ENCODE measurements around the gene PRUNE1.

The PRUNE1 gene

DNA sequence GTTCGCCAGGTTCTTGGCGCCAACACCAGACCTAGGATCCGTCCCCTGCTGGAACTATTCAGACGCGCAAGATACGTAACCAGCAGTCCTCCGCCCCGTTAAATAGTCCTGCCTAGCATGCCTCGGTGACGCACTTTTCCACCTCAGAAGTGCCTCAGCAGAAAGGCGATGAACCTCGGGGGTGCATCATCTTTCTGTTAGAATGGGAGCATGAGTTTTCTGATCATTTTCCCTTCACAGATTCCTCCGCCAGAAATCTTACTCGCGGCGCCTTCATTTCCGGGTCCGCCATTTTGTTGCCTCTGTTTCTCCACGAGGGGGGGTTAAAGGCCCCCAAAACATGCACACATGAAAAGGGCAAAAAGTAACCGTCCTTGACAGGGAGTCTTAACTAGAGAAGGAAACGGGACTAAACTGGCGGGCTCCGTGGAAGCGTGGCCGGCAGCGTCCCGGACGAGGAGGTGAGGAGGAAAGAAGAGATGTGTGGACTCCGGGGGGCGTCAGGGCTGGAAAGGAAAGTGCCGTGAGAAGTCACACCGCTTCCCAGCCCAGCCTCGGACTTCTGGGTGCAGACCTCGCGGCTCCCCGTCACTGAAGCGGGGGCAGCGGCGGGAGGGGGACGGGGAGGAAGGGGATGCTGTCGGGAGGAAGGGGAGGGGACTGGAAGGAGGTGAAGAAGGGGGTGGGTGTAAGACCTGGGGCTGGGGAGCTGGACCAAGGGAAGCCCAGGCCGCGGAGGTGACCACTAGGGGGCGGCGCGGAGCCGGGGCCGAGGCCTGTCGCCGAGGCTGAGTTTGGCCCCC, 62.4 kb downstream of the PRUNE1 start, which contains the start of gene GABPB2:
Gene GABPB2 (plus strand): TSS at position 288 of the 803 bp plus-strand sequence. CDS start 17,429 bp downstream, outside the sequence.
- peak within 1 kb of the TSS; percentile 96 for H3K27ac ChIP-seq
- DNase-seq (ENCODE audit: low read depth, low spot score): peak; percentile 79

DNA sequence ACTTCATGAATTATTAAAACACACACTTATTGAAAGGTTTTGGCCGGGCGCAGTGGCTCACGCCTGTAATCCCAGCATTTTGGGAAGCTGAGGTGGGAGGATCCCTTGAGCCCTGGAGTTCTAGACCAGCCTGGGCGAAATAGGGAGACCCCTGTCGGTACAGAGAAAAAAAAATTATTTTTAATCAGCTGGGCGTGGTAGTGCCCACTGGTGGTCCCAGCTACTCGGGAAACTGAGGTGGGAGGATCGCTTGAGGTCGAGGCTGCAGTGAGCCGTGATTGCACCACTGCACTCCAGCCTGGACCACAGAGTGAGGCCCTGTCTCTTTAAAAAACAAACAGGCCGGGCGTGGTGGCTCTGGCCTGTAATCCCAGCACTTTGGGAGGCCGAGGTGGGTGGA, 64.0 kb downstream of the PRUNE1 start:
- no peak for DNase-seq (ENCODE audit: low read depth, low spot score)
- no peak overlapping the region for H3K27ac ChIP-seq
